ENCODE data around the gene KSR1. TPM values are rescaled to one million over a fixed set of nuclear protein-coding genes. Genes with fewer than 3 reads are reported as not detected.
"Not testable (repeated sequence)": the region's sequence is repeated elsewhere in the genome, so short reads cannot be mapped to it uniquely, and the experiment has no call there.

The KSR1 gene
- total RNA-seq, 1 donor from 2014 or later, result 9.5 TPM

DNA sequence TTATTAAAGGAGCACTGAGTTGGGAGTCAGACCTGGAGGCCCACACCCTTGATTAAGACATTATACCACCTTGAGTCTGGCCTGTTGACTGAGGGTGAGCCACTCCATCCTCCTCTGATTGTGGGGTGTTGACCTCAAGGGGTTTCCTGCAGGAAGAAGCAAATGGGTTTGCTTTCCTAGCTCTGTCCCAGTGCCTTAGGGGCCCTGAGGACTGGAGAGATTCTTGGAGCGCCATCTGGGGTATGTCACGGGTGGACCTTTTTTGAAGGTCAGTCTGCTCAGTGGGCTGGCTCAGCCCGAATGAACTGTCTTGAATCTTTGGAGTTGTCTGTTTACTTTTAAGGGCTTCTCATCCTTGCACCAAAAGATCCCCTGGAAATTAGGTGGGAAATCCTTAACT lies 7.8 kb downstream of the KSR1 start:
- DNase-seq (ENCODE audit: missing footprints); intact Hi-C loops (cut with DNase I); ATAC-seq: not testable (repeated sequence)

DNA sequence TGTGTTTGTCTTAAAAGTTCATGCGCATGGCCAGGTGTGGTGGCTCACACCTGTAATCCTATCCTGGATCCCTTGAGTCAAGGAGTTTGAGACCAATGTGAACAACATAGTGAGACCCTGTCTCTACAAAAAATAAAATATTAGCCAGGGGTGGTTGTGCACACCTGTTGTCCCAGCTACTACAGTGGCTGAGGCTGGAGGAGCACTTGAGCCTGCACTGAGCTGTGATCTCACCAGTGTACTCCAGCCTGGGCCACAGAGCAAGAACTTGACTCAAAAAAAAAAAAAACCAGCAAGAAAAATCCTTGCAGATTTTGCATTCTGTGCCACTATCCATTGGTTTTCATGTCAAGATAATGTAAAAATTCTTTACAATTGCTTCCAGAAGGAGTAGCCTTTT lies 8.2 kb downstream of the KSR1 start:
- DNase-seq (ENCODE audit: missing footprints) (no peak), ATAC-seq (no peak)
- intact Hi-C loops (cut with DNase I), result no loop called here

DNA sequence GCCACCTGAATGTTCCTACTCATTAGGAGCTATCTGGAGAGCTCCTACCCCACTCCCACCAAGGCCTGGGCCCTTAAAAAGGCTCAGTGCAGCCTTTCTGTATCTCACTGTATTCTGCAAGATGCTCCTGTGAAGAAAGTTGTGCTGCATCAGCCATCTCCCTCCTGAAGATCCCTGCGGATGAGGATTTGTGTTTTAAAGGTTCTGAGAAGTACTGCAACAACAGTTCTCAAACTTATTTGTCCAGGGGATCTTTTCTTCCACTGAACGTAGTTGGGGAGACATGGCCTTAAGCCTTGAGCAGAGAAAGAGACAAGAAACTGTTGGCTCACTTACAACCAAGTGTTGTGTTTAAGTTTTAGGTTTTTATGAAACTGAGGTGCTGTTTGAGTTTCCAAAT lies 9.6 kb downstream of the KSR1 start:
- intact Hi-C loops (cut with DNase I); DNase-seq (ENCODE audit: missing footprints); ATAC-seq: not testable (repeated sequence)

DNA sequence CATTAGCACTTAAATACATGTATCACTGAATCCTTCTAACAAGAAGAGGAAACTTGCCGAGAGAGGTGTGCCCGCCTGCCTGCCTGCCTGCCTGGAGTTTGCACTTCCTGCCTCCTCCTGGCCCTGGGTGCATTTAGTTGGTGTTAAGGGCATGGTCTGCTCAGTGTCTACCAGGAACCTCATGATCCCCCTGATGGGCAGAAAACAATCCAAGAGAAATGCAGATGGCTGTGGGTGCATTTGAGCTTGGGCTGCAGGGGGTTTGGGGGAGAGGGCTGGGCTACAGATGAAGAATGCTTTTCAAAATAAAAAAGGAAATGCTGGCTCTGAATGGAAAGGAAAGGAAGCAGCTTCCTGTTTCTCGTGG lies 10.1 kb downstream of the KSR1 start:
- no peak for ATAC-seq
- intact Hi-C loops (cut with DNase I), result no loop called here
- no peak for DNase-seq (ENCODE audit: missing footprints)

DNA sequence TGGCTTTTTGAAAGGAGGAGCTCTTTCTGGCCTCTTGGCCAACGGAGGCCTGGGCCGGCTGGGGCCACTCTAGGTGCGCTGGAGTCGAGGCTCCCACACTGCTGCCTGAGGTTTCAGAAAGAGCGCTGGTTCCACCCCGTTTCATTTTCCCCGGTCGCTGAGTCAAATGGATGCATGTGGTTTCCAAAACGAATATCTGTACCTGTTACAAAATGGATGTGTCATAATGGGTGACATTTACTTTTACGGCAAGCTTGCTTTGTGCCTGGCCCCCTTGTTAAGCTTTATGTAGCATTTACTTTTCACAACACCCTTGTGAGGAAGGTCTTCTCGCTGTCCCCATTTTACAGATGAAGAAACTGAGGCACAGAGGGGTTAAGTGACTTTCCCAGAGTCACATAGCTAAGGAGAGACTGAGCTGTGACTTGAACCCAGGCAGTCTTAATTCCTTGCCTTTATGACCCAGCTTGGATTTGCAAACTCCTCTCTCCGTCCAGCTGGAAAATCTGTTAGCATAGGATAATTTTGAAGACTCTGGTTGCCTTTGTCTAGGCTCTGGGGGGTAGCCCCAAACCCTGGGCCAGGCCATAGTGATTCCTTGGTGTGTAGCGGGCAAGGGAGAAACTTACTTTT lies 10.6 kb downstream of the KSR1 start:
- intact Hi-C loops (cut with DNase I), result no loop called here
- DNase-seq (ENCODE audit: missing footprints) (peak; percentile 80), ATAC-seq (no peak)

DNA sequence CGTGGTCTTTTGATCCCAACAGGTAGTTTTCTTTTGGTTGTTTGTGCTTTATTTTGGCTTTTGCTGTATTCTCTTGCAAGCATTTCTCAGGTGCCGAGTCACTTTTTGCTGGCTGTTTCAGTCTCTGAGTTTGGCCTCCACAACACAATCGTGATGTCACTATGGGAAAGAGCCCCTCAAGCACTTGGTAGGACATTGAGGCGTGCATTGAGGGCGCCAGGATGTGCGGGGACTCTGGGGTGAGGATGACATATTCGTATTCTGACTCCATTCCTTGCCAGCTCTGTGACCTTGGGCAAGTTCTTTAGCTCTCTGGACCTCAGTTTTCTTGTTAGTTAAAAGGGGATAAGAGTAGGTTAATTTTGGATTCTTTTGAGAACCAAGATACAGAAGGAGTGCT lies 13.0 kb downstream of the KSR1 start:
- no peak for DNase-seq (ENCODE audit: missing footprints)
- ATAC-seq, result no peak
- intact Hi-C loops (cut with DNase I), result no loop called here

DNA sequence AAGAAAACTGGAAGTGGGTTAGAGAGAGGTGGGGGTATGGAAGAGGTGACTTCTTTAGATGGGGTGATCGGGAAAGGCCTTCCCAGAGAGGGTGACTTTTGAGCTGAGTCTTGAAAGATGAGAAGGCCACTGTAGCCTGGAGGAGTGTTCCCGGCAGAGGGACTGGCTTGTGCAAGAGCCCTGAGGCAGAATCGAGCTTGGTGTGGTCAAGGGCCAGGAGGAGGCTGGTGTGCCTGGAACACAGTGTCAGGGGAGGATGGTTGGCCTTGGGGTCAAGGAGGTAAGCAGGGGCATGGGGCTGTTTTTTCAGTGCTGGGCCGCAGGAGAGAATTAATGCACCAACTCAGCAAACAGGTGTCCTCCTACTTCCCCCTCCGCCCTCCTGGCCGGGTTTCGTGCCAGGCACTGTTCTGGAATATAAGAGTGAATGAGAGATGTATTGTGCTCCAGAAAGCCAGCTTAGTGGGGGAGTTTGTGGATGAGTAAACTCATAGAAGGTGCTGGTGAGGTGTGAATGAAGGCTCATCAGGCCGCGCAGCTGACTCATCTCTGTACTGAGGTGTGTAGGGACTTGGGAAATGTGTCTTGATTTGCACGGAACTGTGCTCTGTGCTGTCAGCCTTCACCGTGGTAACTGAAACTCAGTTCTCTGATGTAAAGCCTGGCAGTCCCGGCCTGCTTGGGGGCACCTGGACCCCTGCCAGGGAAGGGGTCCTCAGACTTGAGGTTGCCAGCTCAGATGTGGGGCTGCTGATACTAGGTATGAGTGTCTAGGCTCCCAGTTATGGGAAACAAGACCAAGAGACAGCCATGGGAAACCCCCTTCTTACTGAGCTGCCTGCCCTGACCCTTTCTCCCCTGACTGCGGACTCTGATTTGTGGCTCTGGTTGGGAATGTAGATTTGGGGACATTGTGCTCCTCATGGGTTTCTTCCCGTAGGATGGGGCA lies 15.3 kb downstream of the KSR1 start:
- no peak for DNase-seq (ENCODE audit: missing footprints)
- no peak for ATAC-seq
- intact Hi-C loops (cut with DNase I), result loop anchor here (5.0 kb wide), 1 partner anchor 91 kb away; no protein-coding TSS in a partner anchor

DNA sequence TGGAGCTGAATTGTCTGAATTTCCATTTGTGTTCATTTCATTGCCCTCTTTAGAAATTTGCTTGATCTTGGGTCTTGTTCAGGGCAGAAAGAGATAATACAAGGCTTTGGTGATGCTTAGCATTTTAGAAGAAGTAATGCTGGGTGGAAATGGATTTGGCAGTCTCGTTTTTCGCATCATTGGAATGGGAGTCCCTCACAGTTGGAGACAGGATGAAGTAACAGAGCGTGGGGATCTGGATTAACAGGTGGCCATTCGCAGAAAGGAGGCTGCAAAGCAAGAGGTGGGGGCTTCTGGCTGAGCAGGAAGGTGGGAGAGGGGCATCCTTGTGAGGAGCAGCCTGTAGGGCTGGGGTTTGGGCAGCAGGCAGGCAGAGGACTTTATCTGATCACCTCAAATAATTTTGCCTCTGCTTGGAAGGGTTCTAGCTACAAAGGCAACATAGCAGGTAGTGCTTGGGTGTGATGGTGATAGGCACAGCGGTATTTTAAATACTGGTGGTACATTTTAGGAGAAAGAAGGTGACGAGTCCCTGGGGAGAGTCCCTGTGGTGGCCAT lies 17.0 kb downstream of the KSR1 start:
- intact Hi-C loops (cut with DNase I), result loop anchor here (5.0 kb wide), 1 partner anchor 89 kb away; no protein-coding TSS in a partner anchor
- ATAC-seq (no peak), DNase-seq (ENCODE audit: missing footprints) (no peak)

DNA sequence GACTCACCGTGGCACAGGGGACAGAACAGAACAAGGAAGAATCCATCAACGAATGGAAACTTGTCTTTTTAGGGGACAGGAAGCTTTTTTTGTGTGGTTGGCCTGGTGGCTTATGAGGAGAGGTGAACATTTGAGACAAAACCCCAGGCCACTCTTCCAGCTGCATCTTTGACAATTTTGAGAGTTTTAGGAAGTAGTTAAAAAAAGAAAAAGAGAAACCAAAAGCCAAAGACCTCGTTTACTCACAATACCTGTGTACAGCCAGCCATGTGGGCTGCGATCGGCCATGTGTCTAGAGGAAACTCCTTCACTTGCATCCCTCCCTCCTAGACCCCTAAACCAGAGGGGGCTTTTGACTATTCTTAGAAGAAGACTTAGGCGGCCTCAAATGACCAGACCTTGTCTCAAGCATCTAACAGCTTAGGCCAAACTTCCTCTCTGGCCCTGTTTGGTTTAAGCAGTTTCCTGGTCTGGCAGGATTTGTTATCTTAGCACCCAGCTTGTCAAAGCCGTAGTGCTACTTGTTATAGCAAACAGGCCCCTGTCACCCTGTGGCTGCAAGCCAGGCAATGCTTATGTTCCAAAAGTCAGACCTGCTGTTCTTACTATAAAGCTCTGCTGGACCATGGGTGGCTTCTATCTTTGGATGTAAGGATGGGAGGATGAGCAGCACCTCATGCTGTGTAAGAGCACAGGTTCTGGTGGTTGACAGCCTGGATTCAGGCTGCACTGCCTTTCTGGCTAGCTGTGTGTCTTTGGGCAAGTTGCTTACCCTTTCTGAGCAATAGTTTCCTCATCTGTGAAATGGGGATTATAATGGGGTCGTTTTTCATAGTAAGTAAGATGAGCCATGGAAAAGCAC lies 17.7 kb downstream of the KSR1 start:
- DNase-seq (ENCODE audit: missing footprints), result no peak
- ATAC-seq, result peak; percentile 43
- intact Hi-C loops (cut with DNase I), result loop anchor here (5.0 kb wide), 1 partner anchor 88 kb away; no protein-coding TSS in a partner anchor

DNA sequence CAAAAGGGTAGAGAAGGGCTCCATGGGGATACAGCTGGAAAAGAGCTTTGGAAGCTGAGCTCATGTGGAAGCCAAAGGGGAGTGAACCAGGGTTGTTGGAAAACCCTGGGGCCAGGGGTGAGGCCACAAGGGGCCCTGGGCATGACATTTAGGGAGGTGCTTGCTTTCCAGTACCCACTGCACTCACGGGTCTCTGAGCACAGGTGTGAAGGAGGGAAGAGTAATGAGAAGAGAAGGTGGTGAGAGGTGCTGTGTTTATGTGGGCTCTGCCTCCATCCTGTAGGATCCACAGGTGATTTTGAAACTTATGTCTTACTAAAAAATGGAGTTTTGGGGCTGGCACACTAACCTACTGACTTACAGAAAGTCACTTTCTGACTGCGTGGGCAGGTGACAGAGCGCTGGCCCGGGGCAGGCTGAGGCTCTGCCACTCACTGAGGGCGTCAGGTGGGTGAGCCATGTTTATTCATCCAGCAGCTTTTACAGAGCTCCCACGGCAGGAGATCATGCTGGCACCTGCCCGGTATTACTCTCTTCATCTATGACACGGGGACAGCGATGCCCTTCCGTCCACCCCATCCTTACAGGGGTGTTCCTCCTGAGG lies 18.9 kb downstream of the KSR1 start:
- intact Hi-C loops (cut with DNase I), result no loop called here
- DNase-seq (ENCODE audit: missing footprints) (no peak), ATAC-seq (no peak)

DNA sequence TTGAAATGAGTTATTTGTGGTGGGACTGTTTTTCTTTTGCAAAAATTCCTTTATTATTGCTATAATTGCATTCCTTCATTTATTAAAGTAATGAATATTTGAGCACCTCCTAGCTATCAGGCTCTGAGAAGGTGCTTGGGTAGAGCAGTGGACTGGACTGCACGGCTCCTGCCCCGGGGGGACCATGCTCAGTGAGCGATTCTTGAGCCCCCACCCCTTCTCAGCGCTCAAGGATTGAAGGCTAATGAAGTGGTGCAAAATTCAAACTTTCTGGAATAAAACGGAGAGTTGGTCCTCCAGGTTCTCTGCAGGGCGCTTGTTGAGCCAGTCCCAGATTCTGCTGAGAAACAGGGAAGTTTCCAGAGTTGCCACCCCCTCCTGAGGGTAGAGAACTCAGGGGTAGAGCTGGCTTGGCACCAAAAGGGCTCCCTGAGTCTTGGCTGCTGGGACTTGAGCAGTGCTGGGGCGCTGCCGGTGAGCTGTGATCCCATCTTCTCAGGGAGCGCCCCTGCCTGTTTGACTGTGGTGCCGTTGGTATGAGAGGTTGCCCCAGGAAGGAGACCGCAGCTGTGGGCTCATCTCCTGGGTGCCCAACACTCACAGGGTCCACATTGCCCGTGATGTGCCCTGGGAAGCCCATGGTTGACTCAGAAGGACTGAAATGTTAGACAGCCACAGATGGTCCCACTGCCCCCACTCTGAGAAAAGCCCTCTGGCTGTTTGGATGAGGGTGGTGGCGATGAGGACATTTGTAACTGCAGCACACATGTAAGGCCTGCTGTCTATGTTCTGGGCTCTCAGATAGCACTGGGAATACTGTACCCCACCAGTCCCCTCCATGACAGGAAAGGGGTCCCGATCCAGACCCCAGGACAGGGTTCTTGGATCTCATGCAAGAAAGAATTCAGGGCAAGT lies 20.0 kb downstream of the KSR1 start:
- intact Hi-C loops (cut with DNase I), result no loop called here
- DNase-seq (ENCODE audit: missing footprints) (no peak), ATAC-seq (no peak)

DNA sequence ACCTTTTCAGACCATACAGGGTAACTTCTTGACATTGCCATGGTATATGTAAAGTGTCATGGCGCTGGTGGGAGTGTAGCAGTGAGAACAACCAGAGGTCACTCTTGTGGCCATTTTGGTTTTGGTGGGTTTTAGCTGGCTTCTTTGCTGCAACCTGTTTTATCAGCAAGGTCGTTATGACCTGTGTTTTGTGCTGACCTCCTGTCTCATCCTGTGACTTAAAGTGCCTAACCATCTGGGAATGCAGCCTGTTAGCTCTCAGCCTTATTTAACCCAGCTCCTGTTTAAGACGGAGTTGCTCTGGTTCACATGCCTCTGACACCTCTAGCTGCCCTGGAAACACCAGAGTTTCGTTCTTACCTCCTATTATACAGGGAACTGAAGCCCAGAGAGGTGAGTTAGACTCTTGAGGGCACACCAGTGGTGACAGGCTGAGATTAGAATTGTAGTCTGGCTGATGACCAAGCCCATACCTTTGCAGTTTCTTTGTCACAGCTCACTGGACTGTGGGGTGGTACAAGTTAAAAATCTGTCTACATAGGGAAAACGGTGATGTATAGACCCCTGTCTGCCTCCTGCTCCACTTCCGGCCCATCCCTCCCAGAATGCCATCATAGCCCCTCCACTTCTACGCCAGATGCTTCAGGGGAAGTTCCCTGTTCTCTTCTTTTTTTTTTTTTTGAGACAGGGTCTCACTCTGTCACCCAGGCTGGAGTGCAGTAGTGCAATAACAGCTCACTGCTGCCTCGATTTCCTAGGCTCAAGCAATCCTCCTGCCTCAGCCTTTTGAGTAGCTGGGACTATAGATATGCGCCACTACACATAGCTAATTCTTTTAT lies 21.0 kb downstream of the KSR1 start:
- ATAC-seq (no peak), DNase-seq (ENCODE audit: missing footprints) (no peak)
- intact Hi-C loops (cut with DNase I), result no loop called here

DNA sequence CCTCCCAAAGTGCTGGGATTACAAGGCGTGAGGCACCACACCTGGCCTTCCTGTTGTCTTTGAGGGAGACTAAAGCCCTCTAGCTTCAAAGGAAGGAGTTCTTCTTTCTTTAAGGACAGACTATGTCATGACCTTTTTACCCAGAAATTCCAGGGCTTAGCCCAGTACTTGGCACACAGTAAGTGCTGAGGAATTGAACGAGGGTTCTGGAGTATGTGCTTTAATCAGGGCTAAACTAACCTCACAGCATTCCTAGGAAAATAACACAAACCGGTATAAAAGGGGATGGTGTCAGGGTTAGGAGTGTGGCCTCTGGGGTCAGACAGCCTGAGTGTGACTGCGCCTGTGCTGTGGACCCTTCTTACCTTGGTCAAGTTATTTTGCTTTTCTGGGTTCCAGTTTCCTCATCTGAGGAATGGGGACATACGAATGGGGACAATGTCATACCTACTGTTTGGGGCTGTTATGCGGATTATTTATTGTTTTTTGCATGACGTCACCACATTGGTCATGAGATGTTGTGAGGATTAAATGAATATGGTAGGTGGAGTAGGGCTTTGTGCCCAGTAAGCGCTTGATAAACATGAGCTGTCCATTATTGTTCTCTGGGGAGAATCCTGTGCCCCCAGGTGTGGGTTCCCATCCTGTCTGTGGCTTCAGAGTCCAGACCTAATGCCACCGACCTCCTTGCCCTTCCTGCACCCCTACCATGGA lies 21.9 kb downstream of the KSR1 start:
- DNase-seq (ENCODE audit: missing footprints) (no peak), ATAC-seq (no peak)
- intact Hi-C loops (cut with DNase I), result no loop called here

DNA sequence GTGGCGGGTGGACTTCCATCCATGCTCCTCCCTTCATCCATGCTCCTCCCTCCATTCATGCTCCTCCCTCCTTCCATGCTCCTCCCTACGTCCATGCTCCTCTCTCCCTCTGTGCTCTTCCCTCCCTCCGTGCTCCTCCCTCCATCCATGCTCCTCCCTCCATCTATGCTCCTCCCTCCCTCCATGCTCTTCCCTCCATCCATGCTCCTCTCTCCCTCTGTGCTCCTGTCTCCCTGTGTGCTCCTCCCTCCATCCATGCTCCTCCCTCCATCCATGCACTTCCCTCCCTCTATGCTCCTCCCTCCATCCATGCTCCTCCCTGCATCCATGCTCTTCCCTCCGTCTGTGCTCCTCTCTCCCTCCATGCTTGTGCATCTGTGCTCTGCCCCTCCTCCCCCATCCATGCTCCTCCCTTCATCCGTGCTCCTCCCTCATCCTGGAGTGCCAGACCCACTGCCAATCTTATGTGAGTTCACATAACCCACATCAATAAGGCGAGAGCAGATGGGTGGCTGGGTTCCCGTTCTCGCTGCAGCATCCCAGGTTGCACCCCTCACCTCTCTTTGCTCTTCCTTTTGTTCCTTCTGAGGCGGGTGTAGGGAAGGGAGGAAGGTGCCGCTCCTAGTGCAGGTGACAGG lies 22.8 kb downstream of the KSR1 start:
- no peak for ATAC-seq
- intact Hi-C loops (cut with DNase I), result no loop called here
- no peak for DNase-seq (ENCODE audit: missing footprints)

DNA sequence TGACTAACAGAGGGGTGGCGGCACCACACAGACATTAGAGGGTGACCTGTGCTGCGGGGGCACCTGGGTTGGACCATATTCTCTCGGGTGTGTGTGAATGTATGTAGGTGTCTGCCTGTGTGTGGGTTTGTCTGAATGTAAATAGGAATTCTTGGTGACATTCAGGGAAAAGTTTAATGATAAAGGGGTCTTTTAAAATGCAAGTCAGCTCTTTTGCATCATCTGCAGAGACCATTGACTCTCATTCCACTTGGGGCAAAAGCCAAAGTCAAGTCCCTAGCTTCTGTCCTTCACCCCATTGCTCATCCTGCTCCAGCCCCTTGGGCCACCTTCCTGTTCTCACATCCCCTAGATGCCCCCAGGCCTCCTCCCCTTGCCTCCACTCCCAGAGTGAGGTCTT lies 23.6 kb downstream of the KSR1 start:
- intact Hi-C loops (cut with DNase I), result no loop called here
- ATAC-seq (no peak), DNase-seq (ENCODE audit: missing footprints) (no peak)

DNA sequence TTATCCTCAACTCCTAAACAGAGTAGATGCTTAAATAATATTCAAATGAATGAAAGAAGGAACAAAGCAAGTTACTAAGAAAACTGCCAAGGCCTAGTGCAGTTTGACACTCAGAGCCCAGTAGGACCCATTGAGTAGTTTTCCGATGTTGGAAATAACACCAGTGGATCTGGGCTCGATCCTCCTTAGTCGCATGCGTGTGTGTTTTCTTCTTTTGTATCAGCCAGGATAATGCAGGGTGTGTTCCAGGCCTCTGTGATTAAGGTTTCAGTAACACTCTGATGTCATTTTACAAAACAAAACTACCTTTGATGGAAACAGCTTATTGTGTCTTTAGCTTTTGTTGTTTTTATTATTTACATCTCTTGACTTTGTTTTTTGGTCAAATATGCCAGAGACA lies 24.5 kb downstream of the KSR1 start:
- intact Hi-C loops (cut with DNase I), result no loop called here
- no peak for ATAC-seq
- DNase-seq (ENCODE audit: missing footprints), result no peak
